HG02981 (cell line): ENCODE results near the gene RAD51B.

Source experiments
- ATAC-seq: cut with Tn5 transposase; IDR thresholded peaks from one replicate; pipeline ENCODE4 v1.9.1; 2021; ENCODE audit warnings: mild to moderate bottlenecking, moderate library complexity; ENCODE audit not compliant: unreplicated experiment

The RAD51B gene

GRCh38 chr14:68552075-68552474, 732.5 kb downstream of the RAD51B start:
- ATAC-seq = no peak

GRCh38 chr14:68552602-68553001, 733.0 kb downstream of the RAD51B start:
- no peak for ATAC-seq

DNA sequence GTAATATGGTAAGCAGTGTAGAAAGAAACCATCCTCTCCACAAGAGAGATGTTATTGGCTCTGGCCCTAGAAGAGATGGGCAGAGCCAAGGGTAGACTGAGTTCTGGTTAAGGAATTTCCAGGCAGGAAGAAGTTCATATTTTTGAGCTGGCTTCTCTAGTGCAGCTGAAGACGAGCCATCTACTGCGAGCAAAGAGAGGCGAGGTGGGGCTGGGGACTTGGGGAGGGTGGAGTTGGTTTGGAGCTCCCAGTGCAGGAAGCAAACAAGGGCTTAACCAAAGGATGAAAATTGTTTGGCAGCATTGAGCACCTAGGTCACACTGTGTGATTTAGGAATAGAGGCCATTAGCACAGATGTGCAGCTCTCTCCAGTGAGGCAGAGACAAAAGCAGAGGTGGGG, 733.7 kb downstream of the RAD51B start:
- ATAC-seq = no peak

GRCh38 chr14:68554231-68554630, 734.7 kb downstream of the RAD51B start:
- no peak for ATAC-seq

DNA sequence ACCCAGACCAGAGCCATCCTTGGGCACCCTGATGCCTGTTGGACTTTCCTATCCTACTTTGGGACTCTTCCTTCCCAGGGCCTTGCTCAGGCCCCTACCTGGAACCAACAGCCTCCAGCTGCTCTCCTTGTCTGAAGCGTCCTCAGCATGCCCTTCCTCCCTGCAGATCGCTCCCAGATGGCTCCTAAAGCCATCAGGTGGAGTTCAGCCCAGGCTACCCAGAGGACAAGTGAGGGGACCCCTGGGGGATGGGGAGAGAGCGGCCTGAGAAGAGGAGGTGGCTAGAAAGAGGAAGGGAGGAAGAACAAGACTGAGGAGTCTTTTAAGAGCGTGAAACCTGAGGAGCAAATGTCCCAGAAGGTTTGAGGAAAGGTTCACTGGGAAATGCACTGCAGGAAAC, 736.7 kb downstream of the RAD51B start:
- ATAC-seq = no peak

DNA sequence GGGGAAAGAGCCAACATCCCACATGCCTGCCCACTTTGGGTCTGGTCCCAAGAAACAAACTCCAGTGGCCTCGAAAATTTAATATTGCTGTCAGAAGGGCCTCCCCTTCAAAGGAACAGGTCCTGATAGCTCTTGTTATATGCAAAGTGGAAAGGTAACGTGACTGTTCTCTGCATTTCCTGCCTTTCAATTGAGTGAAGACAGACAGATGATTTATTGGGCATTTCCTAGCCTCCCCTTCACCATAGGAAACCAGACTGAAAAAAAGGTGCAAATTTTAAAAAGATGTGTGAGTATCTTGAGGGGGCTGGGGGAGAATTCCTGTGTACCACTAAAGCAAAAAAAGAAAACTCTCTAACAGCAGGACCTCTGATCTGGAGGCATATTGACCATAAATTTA, 738.1 kb downstream of the RAD51B start:
- ATAC-seq = no peak

GRCh38 chr14:68558096-68558495, 738.5 kb downstream of the RAD51B start:
- no peak for ATAC-seq

DNA sequence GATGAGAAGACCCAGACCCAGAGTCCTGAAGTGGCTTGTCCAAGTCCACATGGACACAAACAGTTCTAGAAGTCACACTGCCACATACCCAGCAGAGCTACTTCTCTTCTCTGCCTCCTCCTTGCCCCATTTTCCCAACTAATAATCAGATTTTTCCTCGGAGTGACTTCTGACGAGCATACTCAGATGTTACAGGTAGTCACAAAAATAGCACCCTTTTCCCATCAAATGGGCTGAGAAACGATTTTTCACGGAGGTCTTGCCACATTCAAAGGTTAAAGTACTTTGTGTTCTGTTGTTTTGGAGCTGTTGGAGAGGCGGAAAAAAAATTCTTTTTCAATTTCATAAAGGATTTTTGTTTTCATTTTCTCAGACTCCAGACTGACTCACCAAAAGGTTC, 740.4 kb downstream of the RAD51B start:
- ATAC-seq = no peak

- ATAC-seq = no peak
Observed at GRCh38 chr14:68561531-68562007, 742.0 kb downstream of the RAD51B start.

DNA sequence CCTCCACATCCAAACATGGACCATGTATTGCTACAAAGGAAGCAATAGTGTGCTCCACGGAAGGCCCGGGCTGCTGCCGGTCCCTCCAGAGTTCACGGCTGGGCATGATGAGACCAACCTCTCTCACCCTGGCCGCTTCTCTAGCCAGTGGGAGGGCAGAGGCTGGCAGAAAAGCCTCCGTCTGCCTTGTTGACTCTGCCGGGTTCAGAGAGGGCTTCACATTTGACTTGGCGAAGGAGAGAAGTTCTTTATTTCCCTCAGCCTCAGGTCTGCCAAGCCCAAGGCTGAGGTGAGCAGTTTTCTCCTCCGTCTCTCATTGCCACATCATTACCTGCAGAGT, 743.3 kb downstream of the RAD51B start:
- ATAC-seq = no peak

GRCh38 chr14:68563251-68564131, 743.9 kb downstream of the RAD51B start:
- ATAC-seq = no peak

DNA sequence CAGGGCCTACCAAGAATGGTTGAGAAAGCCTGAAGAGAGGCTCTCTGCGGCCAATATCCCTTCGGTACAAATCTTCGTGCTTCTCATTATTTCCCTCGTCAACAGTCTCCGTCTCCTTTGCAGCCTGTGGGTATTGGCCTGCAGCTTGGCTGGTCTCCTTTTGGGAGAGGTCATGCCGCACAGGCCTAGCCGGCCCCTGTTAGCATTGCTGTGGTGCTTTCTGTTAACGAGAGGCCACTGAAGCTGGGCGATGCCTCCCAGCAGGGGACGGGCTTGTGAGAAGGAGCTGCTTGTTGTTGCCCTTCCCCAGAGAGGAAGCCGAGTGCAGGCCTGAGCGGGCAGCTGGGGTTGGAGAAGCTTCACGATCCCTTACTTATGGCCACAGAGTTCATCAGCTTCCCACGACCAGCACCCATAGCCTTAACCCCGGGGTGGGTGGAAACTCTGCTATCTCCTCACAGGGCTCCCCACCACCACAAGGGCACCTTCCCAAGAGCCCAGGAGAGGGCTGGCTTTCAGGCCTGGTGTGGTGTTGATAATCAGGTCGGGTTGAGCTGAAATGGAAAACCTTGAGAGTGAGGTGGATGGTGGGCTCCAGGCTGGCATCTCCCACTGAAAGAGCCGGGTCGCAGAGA, 744.7 kb downstream of the RAD51B start:
- ATAC-seq = no peak

- no peak for ATAC-seq
Observed at GRCh38 chr14:68564826-68565759, 745.5 kb downstream of the RAD51B start.

GRCh38 chr14:68566075-68566474, 746.5 kb downstream of the RAD51B start:
- no peak for ATAC-seq

DNA sequence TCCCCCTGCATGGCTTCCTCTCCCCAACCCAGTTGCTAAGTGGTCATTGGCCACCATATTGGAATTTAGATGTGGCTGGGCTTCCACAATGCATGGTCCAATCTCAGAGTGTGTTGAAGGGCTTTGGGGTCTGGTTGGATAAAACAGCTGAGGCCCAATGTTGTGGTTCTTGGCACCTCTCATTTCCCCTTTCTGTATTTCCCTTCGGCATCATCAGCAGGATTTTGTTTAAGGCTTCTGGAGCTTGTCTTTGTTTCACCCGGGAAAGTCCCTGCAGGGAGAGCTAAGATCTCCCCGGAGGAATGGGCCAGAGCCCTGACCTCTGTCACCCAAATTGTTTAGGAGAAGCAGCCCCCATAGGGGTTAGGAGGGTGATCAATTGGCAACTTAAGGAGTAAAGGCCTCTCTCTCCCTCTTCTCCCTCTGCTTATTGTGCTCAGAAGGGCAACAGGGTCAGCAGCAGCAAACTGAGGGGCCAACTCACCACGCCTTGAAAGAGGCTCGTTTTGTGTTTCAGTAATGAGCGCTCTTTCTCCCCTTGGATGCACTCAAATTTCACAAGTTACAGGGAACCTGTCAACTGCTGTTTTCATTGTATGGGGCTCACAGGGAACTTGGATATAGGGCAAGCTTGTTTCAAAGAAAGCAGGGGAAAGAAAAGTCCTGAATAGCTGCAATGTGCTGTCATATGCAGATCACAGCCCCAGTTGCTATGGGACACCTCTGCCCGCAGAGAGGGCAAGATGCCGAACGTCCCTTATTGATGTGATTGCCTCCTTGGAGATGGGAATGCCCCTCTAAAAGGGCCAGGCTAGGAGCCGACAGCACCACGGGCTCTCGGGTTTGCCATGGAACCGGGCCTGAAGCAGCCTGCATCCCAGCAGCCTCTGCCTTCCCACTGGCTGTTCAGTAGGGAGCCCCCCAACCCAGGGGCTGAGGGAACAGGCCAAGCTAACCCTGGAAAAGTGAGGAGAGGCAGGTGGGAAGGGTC, 749.6 kb downstream of the RAD51B start:
- no peak for ATAC-seq

GRCh38 chr14:68569970-68570409, 750.4 kb downstream of the RAD51B start:
- ATAC-seq = no peak

DNA sequence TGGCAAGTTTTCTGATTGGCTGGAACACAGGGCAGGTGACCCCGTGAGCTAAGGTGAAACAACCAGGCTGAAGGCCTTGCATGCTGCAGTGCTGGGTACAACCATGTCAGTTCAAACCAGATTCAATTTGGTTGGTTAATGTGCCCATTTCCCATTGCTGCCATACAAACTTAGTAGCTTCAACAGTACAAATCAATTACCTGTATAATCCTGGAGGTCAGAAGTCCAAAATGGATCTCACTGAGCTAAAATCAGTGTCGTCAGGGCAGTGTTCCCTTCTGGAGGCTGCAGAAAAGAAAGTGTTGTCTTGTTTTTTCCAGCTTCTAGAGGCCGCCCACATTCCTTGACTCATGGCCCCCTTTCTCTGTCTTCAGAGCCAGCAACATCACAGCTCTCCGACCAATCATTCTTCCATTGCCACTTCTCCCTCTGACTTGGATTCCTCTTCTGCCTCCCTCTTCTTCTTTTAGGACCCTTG, 751.6 kb downstream of the RAD51B start:
- no peak for ATAC-seq

DNA sequence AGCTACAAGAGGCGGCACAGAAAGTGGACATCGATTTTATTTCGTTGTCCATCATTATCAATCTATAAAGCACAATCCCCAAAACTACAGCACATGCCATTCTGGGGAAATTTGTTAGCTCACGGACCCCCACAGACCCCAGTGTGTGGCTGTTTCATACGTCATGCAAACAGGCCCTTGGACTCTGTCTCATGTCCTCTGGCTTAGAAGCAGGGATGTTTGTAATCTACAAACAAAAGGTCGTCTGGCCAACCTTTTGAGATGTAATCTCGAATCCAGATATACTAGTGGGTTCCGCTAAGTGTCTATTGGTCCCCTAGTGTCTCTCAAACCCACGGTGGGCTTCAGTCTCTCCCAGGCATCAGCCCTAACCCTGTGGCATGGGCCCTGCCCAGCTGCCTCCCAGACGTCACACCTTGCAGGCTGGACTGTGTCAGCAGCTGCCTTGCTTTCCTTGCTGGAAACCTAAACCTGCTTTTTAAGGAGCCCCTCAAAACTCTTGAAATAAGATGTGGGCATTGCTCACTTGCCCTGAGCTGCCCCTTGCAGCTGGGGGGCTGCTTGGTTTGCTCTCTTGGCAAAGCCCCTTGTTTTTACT, 752.4 kb downstream of the RAD51B start:
- no peak for ATAC-seq

DNA sequence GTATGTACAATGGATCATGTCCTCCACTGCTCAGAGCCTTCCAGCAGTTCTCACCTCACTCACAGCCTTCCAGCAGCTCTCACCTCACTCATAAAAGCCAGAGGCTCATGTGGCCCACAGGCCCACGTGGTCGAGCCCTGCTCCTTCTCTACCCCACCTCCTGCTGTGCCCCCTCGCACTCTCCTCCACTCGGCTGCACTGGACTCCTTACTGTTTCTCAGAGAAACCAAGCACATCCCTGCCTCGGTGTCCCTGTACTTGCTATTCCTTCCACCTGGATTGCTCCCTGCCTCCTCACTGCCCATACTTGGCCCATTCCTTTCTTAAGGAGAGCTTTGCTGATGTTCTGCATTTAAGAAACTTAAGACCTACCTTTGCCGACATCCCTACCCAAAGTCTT, 753.5 kb downstream of the RAD51B start:
- no peak for ATAC-seq
